Neural cell (in vitro differentiated cells): ENCODE results near the gene DDX39B. TPM values are rescaled to one million over a fixed set of nuclear protein-coding genes. Genes with fewer than 3 reads are reported as not detected.

Experiments used
- H2AFZ ChIP-seq: fragments of 200-600, 300-800 bp; sonication (generic), shearing (Covaris generic); 2 replicates; pipeline ENCODE4 v1.6.0; 2014; ENCODE audit warnings: low read depth, mild to moderate bottlenecking, antibody characterized with exemption, low read length, moderate library complexity
- H3F3A ChIP-seq: fragments of 200-600 bp; shearing (Covaris generic); 2 replicates; pipeline ENCODE4 v1.6.1; 2016; ENCODE audit warnings: mild to moderate bottlenecking, moderate library complexity, mixed read lengths, antibody characterized with exemption, low read length; ENCODE audit not compliant: insufficient read depth, poor library complexity, severe bottlenecking
- H3K27ac ChIP-seq: fragments of 200-600, 300-800 bp; sonication (generic), shearing (Covaris generic); 2 replicates; pipeline ENCODE4 v1.5.1; 2014; ENCODE audit warnings: mild to moderate bottlenecking, low read length, moderate library complexity
- H3K27me3 ChIP-seq: fragments of 300-800, 200-600 bp; sonication (generic), shearing (Covaris generic); 2 replicates; pipeline ENCODE4 v1.6.0; 2014; ENCODE audit warnings: mild to moderate bottlenecking, low read depth, low read length, moderate library complexity; ENCODE audit not compliant: insufficient read depth
- H3K36me3 ChIP-seq: fragments of 300-800, 200-600 bp; sonication (generic), shearing (Covaris generic); 2 replicates; pipeline ENCODE4 v1.5.1; 2014; ENCODE audit warnings: mild to moderate bottlenecking, antibody characterized with exemption, low read length, moderate library complexity; ENCODE audit not compliant: insufficient read depth
- H3K4me2 ChIP-seq: fragments of 300-800, 200-600 bp; sonication (generic), shearing (Covaris generic); 2 replicates; pipeline ENCODE4 v1.6.0; 2014; ENCODE audit warnings: mild to moderate bottlenecking, low read length
- H3K4me3 ChIP-seq: fragments of 300-800, 200-600 bp; sonication (generic), shearing (Covaris generic); 2 replicates; pipeline ENCODE4 v1.5.1; 2014; ENCODE audit warnings: mild to moderate bottlenecking, low read length, moderate library complexity
- H3K79me2 ChIP-seq: fragments of 200-600 bp; shearing (Covaris generic); replicated peaks from 2 replicates; pipeline ENCODE4 v1.6.0; 2014; ENCODE audit warnings: mild to moderate bottlenecking, low read length, moderate library complexity; ENCODE audit not compliant: insufficient read depth
- H3K9ac ChIP-seq: fragments of 300-800, 200-600 bp; sonication (generic), shearing (Covaris generic); 2 replicates; pipeline ENCODE4 v1.6.1; 2016; ENCODE audit warnings: mild to moderate bottlenecking, low read length, mixed read lengths
- H3K9me2 ChIP-seq: fragments of 200-600 bp; shearing (Covaris generic); 2 replicates; pipeline ENCODE4 v1.6.1; 2016; ENCODE audit warnings: mild to moderate bottlenecking, low read length, mixed read lengths; ENCODE audit not compliant: insufficient read depth
- H3K9me3 ChIP-seq: fragments of 200-600, 300-800 bp; sonication (generic), shearing (Covaris generic); 2 replicates; pipeline ENCODE4 v1.6.1; 2016; ENCODE audit warnings: mild to moderate bottlenecking, mixed run types, low read length, moderate library complexity, mixed read lengths
- H4K20me1 ChIP-seq: fragments of 200-600 bp; shearing (Covaris generic); 2 replicates; pipeline ENCODE4 v1.6.1; 2016; ENCODE audit warnings: mild to moderate bottlenecking, mixed run types; ENCODE audit not compliant: insufficient read depth
- CTCF ChIP-seq: fragments of 450-650 bp; IDR thresholded peaks from 2 replicates; pipeline ENCODE4 v1.5.1; 2014; ENCODE audit warnings: antibody characterized with exemption, mild to moderate bottlenecking, moderate library complexity; ENCODE audit not compliant: poor library complexity, severe bottlenecking
- EP300 ChIP-seq: fragments of 450-650 bp; conservative IDR thresholded peaks from 2 replicates; pipeline ENCODE4 v1.6.1; 2014; ENCODE audit warnings: antibody characterized with exemption, mild to moderate bottlenecking, moderate library complexity; ENCODE audit not compliant: poor library complexity, severe bottlenecking
- EZH2 ChIP-seq: fragments of 200-600, 300-800 bp; shearing (Covaris generic), sonication (generic); IDR thresholded peaks from 2 replicates; pipeline ENCODE4 v1.6.1; 2014; ENCODE audit warnings: antibody characterized with exemption, low read length, borderline replicate concordance, mild to moderate bottlenecking; ENCODE audit not compliant: insufficient read depth, poor library complexity, severe bottlenecking
- MXI1 ChIP-seq: fragments of 450-650 bp; conservative IDR thresholded peaks from 2 replicates; pipeline ENCODE4 v1.6.1; 2014; ENCODE audit warnings: antibody characterized with exemption, mild to moderate bottlenecking; ENCODE audit not compliant: poor library complexity, severe bottlenecking
- POLR2AphosphoS5 ChIP-seq: IDR thresholded peaks from 2 replicates; pipeline ENCODE4 v1.6.1; 2012
- RAD21 ChIP-seq: fragments of 450-650 bp; conservative IDR thresholded peaks from 2 replicates; pipeline ENCODE4 v1.6.1; 2014; ENCODE audit warnings: antibody characterized with exemption, mild to moderate bottlenecking, moderate library complexity
- REST ChIP-seq: IDR thresholded peaks from 2 replicates; pipeline ENCODE4 v1.6.1; 2012; ENCODE audit warnings: borderline replicate concordance
- SMC3 ChIP-seq: fragments of 450-650 bp; conservative IDR thresholded peaks from 2 replicates; pipeline ENCODE4 v1.6.1; 2014; ENCODE audit warnings: antibody characterized with exemption, mild to moderate bottlenecking, moderate library complexity; ENCODE audit not compliant: poor library complexity
- TAF1 ChIP-seq: IDR thresholded peaks from 2 replicates; pipeline ENCODE4 v1.6.1; 2012; ENCODE audit warnings: low read depth
- polyA plus RNA-seq: library from polyadenylated mRNA; depleted of rRNA; stranded (reverse); fragments of >200 nt; gene quantifications from 2 replicates; pipeline ENCODE4 v1.2.3, GENCODE V29; 2014

DDX39B gene
- polyA plus RNA-seq, 1 donor from 2014 or later = 313 TPM

- H3F3A ChIP-seq = no peaks in the 10 kb centered on the region
- H2AFZ ChIP-seq = no peak within 1 kb of the TSS
- no peak within 1 kb of the TSS for H3K4me2 ChIP-seq
- H3K36me3 ChIP-seq = no peaks in the 10 kb centered on the region
- no peaks in the 10 kb centered on the region for H3K9me2 ChIP-seq
- H4K20me1 ChIP-seq = no peaks in the 10 kb centered on the region
- no peak within 1 kb of the TSS for H3K27ac ChIP-seq
- H3K9ac ChIP-seq = no peak within 1 kb of the TSS
- TF ChIP-seq CTCF (no peak), EP300 (no peak), RAD21 (no peak), MXI1 (no peak), TAF1 (no peak), POLR2AphosphoS5 (no peak), SMC3 (no peak), REST (no peak)
- H3K9me3 ChIP-seq = no peaks in the 10 kb centered on the region
- no peaks in the 10 kb centered on the region for H3K27me3 ChIP-seq
- H3K79me2 ChIP-seq = no peaks in the 10 kb centered on the region
- H3K4me3 ChIP-seq = no peak within 1 kb of the TSS
These were observed 30.5 kb upstream of the DDX39B start, which contains the start of gene LTA for GRCh38 chr6:31572041-31572911. LTA (plus strand) TSS chr6:31572289; CDS start chr6:31572743, 454 bp downstream.

GRCh38 chr6:31569861-31570536 lies 28.2 kb upstream of the DDX39B start:
- no peak for TF ChIP-seq RAD21
- TF ChIP-seq EZH2 = no peak
- TF ChIP-seq POLR2AphosphoS5 = no peak
- TF ChIP-seq TAF1 = no peak
- no peak for TF ChIP-seq EP300
- no peak for TF ChIP-seq SMC3
- TF ChIP-seq CTCF = no peak
- no peak overlapping the region for H3K27ac ChIP-seq
- no peaks in the 10 kb centered on the region for H4K20me1 ChIP-seq
- no peaks in the 10 kb centered on the region for H3F3A ChIP-seq
- no peaks in the 10 kb centered on the region for H3K27me3 ChIP-seq
- no peaks in the 10 kb centered on the region for H3K79me2 ChIP-seq
- no peaks in the 10 kb centered on the region for H3K9me3 ChIP-seq
- no peaks in the 10 kb centered on the region for H3K36me3 ChIP-seq
- H3K4me2 ChIP-seq = no peak overlapping the region
- H2AFZ ChIP-seq = no peak overlapping the region
- no peaks in the 10 kb centered on the region for H3K9me2 ChIP-seq
- H3K9ac ChIP-seq = no peak overlapping the region
- no peak overlapping the region for H3K4me3 ChIP-seq
